ENCODE measurements around the gene RNF123.

GRCh38 chr3:49659756-49660155 is 29.6 kb upstream of the RNF123 start:
- TF ChIP-seq CTCF (IDR thresholded peaks at IDR 0.05): no peak
- no peak for TF ChIP-seq POLR2A (IDR thresholded peaks at IDR 0.05)
